Epithelial cell of proximal tubule (primary cell): ENCODE data around the gene PRMT2. TPM values are rescaled to one million over a fixed set of nuclear protein-coding genes. Genes with fewer than 3 reads are reported as not detected.

ENCODE experiments used
- DNase-seq: peaks from one replicate; pipeline ENCODE4 v3.0.0-alpha.2; 2011; ENCODE audit warnings: low read depth
- H3K4me3 ChIP-seq: 2 replicates; pipeline ENCODE4 v1.5.1; 2011; ENCODE audit warnings: low read depth, mild to moderate bottlenecking, low read length
- total RNA-seq: library from RNA; depleted of rRNA; stranded (reverse); fragments of >200 nt; gene quantifications from 2 replicates; pipeline ENCODE4 v1.2.3, GENCODE V29; 2015
- TF ChIP-seq, protein P1 (sequence below): conservative IDR thresholded peaks from 2 replicates; pipeline ENCODE4 v1.5.1; 2012; ENCODE audit warnings: low read depth, mild to moderate bottlenecking, low read length

The PRMT2 gene
- total RNA-seq, 1 donor from 2014 or later = 98.8 TPM

DNA sequence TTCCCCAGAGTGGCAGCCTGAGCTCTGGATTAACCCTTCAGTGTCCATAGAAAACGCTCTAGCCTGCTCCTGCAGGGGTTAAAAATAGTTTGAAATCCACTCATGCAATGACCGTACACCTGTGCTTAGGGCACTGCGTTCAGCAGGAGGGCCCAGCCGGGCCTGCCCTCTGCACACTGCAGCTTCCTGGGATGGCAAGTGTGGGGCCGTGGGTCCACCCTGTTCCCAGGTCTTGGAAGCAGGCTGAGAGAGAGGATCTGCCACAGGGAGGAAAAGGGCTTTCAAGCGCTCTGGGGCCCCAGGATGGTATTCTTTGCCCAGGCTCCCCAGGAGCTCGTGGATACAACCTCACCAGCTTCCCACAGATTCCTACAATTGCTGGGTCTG is 29.1 kb upstream of the PRMT2 start:
- no peak for DNase-seq
- H3K4me3 ChIP-seq = no peak overlapping the region
- TF ChIP-seq, protein P1, sequence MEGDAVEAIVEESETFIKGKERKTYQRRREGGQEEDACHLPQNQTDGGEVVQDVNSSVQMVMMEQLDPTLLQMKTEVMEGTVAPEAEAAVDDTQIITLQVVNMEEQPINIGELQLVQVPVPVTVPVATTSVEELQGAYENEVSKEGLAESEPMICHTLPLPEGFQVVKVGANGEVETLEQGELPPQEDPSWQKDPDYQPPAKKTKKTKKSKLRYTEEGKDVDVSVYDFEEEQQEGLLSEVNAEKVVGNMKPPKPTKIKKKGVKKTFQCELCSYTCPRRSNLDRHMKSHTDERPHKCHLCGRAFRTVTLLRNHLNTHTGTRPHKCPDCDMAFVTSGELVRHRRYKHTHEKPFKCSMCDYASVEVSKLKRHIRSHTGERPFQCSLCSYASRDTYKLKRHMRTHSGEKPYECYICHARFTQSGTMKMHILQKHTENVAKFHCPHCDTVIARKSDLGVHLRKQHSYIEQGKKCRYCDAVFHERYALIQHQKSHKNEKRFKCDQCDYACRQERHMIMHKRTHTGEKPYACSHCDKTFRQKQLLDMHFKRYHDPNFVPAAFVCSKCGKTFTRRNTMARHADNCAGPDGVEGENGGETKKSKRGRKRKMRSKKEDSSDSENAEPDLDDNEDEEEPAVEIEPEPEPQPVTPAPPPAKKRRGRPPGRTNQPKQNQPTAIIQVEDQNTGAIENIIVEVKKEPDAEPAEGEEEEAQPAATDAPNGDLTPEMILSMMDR = no peak

DNA sequence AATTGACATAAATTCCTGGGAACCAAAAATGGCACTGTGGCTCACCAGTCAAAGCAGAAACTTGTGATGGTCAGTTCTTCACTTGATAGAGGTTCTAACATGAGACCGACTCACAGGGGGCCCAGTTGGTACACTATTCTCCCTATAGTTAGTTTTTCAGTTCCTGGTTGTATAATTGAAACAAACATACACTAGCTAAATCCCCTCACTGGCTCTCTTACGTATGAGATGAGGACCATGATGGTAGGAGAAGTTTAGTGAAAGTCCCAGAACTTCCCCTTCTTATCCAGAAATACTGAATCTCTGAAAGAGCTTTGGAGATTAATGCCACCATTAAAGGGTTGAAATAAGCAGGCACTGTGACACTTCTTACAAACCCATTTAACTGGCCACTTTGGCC is 27.8 kb upstream of the PRMT2 start:
- no peak overlapping the region for H3K4me3 ChIP-seq
- TF ChIP-seq, protein P1 = no peak
- no peak for DNase-seq

DNA sequence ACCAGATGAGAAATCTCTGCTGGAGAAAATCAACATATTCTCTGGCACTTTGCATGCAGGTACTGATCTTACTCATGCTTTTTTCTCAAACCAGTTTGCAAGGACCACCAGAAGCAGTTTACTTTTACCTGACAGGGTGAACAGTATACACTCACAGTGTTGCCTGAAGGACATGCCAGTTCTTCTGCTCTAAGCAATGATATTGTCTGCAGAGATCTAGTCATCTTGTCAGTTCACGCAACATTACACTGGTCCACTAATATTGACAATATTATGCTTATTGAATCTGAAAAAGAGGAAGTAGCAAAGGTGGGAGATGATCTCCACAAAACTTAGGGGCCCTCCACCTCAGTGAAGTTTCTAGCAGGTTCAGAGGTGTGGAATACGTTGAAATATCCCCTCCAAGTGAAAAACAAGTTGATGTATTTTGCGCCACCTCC is 26.8 kb upstream of the PRMT2 start:
- no peak for DNase-seq
- no peak overlapping the region for H3K4me3 ChIP-seq
- TF ChIP-seq, protein P1 = no peak

DNA sequence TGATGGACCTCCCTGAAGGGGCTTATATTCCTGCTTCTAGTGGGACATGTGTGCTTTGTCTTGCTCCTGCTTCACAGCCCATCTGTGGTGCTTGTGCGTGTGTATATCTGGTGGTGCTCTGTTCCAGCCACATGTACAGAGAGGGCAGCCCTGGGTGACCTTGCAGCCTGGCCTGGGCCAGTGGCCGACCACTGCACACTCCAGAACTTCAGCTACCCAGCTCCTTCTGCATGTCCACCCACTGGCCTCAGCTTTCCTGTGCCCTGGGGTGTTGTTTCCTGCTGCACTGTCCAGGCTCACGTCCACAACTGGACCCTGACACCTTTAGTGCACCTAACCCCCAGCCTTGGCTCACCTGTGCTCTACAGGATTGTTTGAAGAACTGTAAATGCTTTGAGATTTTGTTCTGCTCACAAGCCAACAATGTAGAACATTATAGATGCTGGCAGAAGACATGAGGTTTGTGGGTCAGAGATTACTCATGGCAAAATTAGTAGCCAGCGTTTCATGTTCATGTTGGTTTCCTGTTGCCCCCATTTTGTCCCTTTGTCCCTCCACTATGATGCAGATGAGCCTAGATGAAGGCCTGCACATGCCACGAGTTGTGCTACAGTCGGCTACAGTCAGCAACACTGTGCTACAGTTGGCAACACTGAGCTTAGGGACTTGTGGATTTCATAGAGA is 25.3 kb upstream of the PRMT2 start:
- TF ChIP-seq, protein P1 = no peak
- DNase-seq = no peak
- no peak overlapping the region for H3K4me3 ChIP-seq

DNA sequence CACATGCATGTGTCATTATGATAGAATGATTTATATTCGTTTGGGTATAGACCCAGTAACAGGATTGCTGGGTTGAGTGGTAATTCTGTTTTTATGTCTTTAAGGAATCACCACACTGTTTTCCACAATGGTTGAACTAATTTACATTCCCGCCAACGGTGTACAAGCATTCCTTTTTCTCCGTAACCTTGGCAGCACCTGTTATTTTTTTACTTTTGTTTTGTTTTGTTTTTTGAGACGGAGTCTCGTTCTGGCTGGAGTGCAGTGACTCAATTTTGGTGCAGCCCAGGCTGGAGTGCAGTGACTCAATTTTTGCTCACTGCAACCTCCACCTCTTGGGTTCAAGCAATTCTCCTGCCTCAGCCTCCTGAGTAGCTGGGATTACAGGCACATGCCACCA is 22.1 kb upstream of the PRMT2 start:
- DNase-seq = no peak
- TF ChIP-seq, protein P1 = no peak
- no peak overlapping the region for H3K4me3 ChIP-seq

DNA sequence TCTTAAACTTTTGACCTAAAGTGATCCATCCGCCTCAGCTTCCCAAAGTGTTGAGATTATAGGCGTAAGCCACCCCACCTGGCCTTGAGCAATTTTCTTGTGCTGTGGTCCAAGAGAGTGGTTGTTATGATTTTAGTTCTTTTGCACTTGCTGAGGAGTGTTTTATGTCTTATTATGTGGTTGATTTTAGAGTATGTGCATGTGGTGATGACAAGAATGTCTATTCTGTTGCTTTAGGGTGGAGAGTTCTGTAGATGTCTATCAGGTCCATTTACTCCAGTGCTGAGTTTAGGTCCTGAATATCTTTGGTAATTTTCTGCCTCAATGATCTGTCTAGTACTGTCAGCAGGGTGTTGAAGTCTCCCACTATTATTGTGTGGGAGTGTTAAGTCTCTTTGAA is 19.4 kb upstream of the PRMT2 start:
- no peak overlapping the region for H3K4me3 ChIP-seq
- no peak for DNase-seq
- TF ChIP-seq, protein P1 = no peak

DNA sequence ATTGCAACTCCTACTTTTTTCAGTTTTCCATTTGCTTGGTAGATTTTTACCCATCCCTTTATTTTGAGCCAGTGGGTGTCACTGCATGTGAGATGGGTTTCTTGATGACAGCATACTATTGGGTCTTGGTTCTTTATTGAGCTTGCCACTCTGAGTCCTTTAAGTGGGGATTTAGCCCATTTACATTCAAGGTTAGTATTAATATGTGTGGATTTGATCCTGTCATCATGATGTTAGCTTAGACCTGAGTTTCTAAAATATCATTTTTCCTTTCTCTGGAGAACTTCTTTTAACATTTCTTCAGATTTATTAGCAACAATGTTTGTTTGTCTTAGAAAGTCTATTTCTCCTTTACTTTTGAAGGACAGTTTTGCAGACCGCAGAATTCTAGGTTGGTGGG is 18.8 kb upstream of the PRMT2 start:
- TF ChIP-seq, protein P1 = no peak
- no peak for DNase-seq
- H3K4me3 ChIP-seq = no peak overlapping the region
